H1 (cell line): ENCODE data around the gene CDC37. TPM values are rescaled to one million over a fixed set of nuclear protein-coding genes. Genes with fewer than 3 reads are reported as not detected.

Experiments
- CTCF ChIA-PET: fragments of 300-600 bp; sonication (Branson Sonifier 250); formaldehyde crosslinking; loops from one replicate; lab custom pipeline; 2021; ENCODE audit not compliant: partially characterized antibody; lab: Charles Lee
- POLR2A ChIA-PET: fragments of 300-600 bp; sonication (Branson Sonifier 250); formaldehyde crosslinking; loops from one replicate; lab custom pipeline; 2021; ENCODE audit warnings: inconsistent platforms; ENCODE audit not compliant: partially characterized antibody; lab: Charles Lee
- DNase-seq, 2 experiments: peaks; one replicate each; pipeline versions ENCODE4 v3.0.0 to v3.0.0-alpha.2; 2010 to 2022; ENCODE audit warnings: low spot score in 2 of 2, low read depth in 1 of 2, mixed read lengths in 1 of 2
- FAIRE-seq: peaks from 2 replicates; lab custom pipeline; 2011; peaks lifted over from hg19 to GRCh38; lab: Jason Lieb, UNC
- H2AFZ ChIP-seq: 2 replicates; pipeline ENCODE4 v1.8.1; 2012; ENCODE audit warnings: low read length, inconsistent platforms
- H2AK5ac ChIP-seq: 2 replicates; pipeline ENCODE4 v1.6.1; 2013; ENCODE audit warnings: low read depth, low read length
- H2BK120ac ChIP-seq: replicated peaks from 2 replicates; pipeline ENCODE3; 2013; ENCODE audit warnings: low read depth, low read length, inconsistent platforms
- H2BK12ac ChIP-seq: 2 replicates; pipeline ENCODE4 v1.6.1; 2013; ENCODE audit warnings: low read depth, low read length
- H2BK15ac ChIP-seq: 2 replicates; pipeline ENCODE4 v1.6.1; 2013; ENCODE audit warnings: low read length
- H2BK20ac ChIP-seq: 2 replicates; pipeline ENCODE4 v1.6.1; 2013; ENCODE audit warnings: low read length
- H2BK5ac ChIP-seq: 2 replicates; pipeline ENCODE4 v1.6.1; 2013; ENCODE audit warnings: low read depth, low read length
- H3K14ac ChIP-seq: 2 replicates; pipeline ENCODE4 v1.6.1; 2013; ENCODE audit warnings: inconsistent platforms; ENCODE audit not compliant: insufficient read length
- H3K18ac ChIP-seq: 2 replicates; pipeline ENCODE4 v1.6.1; 2013; ENCODE audit warnings: low read length; ENCODE audit errors: extremely low read depth
- H3K23ac ChIP-seq: 2 replicates; pipeline ENCODE4 v1.6.1; 2013; ENCODE audit warnings: inconsistent platforms; ENCODE audit not compliant: insufficient read length
- H3K23me2 ChIP-seq: 2 replicates; pipeline ENCODE4 v1.6.1; 2013; ENCODE audit warnings: low read depth, low read length
- H3K27ac ChIP-seq: 2 replicates; pipeline ENCODE4 v1.6.1; 2011; ENCODE audit warnings: low read depth, low read length, inconsistent platforms
- H3K27me3 ChIP-seq, 4 experiments: replicated peaks in 1 of 4; 1 replicate in 1 of 4; 2 replicates in 3 of 4; pipeline versions ENCODE4 v1.6.1 to v1.8.1; 2011 to 2013; ENCODE audit warnings: low read length in 3 of 4, mild to moderate bottlenecking in 3 of 4, inconsistent platforms in 2 of 4, mixed read lengths in 2 of 4, moderate library complexity in 1 of 4; ENCODE audit not compliant: control insufficient read depth in 3 of 4, insufficient read depth in 3 of 4; ENCODE audit errors: extremely low read depth in 1 of 4
- H3K36me3 ChIP-seq, 4 experiments: 2 replicates each; pipeline versions ENCODE4 v1.6.1 to v1.8.1; 2011 to 2013; ENCODE audit warnings: mild to moderate bottlenecking in 4 of 4, low read length in 3 of 4, moderate library complexity in 2 of 4, control low read depth in 1 of 4, inconsistent platforms in 1 of 4; ENCODE audit not compliant: insufficient read depth in 4 of 4, control insufficient read depth in 2 of 4
- H3K4ac ChIP-seq: replicated peaks from 2 replicates; pipeline ENCODE3; 2013; ENCODE audit warnings: low read length, low read depth, mixed read lengths, inconsistent platforms; ENCODE audit not compliant: insufficient read length
- H3K4me1 ChIP-seq, 4 experiments: replicated peaks in 1 of 4; 1 replicate in 1 of 4; 2 replicates in 3 of 4; pipeline versions ENCODE4 v1.6.1 to v1.8.1; 2011 to 2013; ENCODE audit warnings: low read length in 3 of 4, inconsistent platforms in 2 of 4, mixed read lengths in 1 of 4; ENCODE audit not compliant: insufficient read depth in 4 of 4, control insufficient read depth in 3 of 4
- H3K4me2 ChIP-seq, 2 experiments: 2 replicates each; pipeline versions ENCODE4 v1.6.1 to v1.8.1; 2011 to 2013; ENCODE audit warnings: low read depth in 2 of 2, low read length in 2 of 2, control low read depth in 1 of 2, inconsistent platforms in 1 of 2, mild to moderate bottlenecking in 1 of 2; ENCODE audit not compliant: insufficient read depth in 1 of 2
- H3K4me3 ChIP-seq, 4 experiments: fragments of 200-600, 300-600 bp in 1 of 4; sonication (generic), shearing (Covaris generic), sonication (Bioruptor Twin) in 1 of 4; 2 replicates each; pipeline versions ENCODE4 v1.5.1 to v1.8.1; 2011 to 2016; ENCODE audit warnings: low read length in 4 of 4, low read depth in 3 of 4, control low read depth in 2 of 4, inconsistent platforms in 2 of 4, mild to moderate bottlenecking in 2 of 4, mixed read lengths in 1 of 4, moderate library complexity in 1 of 4; ENCODE audit not compliant: insufficient read depth in 2 of 4; ENCODE audit errors: extremely low read depth in 1 of 4
- H3K56ac ChIP-seq: replicated peaks from 2 replicates; pipeline ENCODE3; 2013; ENCODE audit warnings: low read depth, mild to moderate bottlenecking, mixed read lengths, low read length, inconsistent platforms; ENCODE audit not compliant: insufficient read length
- H3K79me1 ChIP-seq: 2 replicates; pipeline ENCODE4 v1.6.1; 2013; ENCODE audit warnings: low read depth, low read length, control low read depth
- H3K79me2 ChIP-seq, 2 experiments: 2 replicates each; pipeline versions ENCODE4 v1.6.1 to v1.8.1; 2012 to 2013; ENCODE audit warnings: low read length in 2 of 2, mild to moderate bottlenecking in 2 of 2, inconsistent platforms in 1 of 2; ENCODE audit not compliant: insufficient read depth in 2 of 2, control insufficient read depth in 1 of 2
- H3K9ac ChIP-seq, 4 experiments: replicated peaks in 1 of 4; 1 replicate in 1 of 4; 2 replicates in 3 of 4; pipeline versions ENCODE4 v1.6.1 to v1.8.1; 2011 to 2013; ENCODE audit warnings: low read depth in 3 of 4, low read length in 3 of 4, control low read depth in 2 of 4, mild to moderate bottlenecking in 2 of 4, moderate library complexity in 2 of 4, inconsistent platforms in 1 of 4; ENCODE audit errors: extremely low read depth in 1 of 4
- H3K9me3 ChIP-seq, 2 experiments: 2 replicates each; pipeline versions ENCODE4 v1.6.1 to v1.8.1; 2012 to 2013; ENCODE audit warnings: mild to moderate bottlenecking in 2 of 2, moderate library complexity in 2 of 2, control low read depth in 1 of 2, inconsistent platforms in 1 of 2, low read depth in 1 of 2, low read length in 1 of 2, mixed read lengths in 1 of 2; ENCODE audit not compliant: insufficient read depth in 2 of 2
- H4K20me1 ChIP-seq, 2 experiments: replicated peaks in 1 of 2; 2 replicates each; pipeline versions ENCODE3 to v1.8.1; 2011 to 2013; ENCODE audit warnings: inconsistent platforms in 2 of 2, low read length in 2 of 2, mild to moderate bottlenecking in 1 of 2; ENCODE audit not compliant: insufficient read depth in 2 of 2, control insufficient read depth in 1 of 2
- H4K5ac ChIP-seq: 2 replicates; pipeline ENCODE4 v1.6.1; 2013; ENCODE audit warnings: low read length, low read depth, mixed read lengths, inconsistent platforms; ENCODE audit not compliant: insufficient read length
- H4K8ac ChIP-seq: 2 replicates; pipeline ENCODE4 v1.8.0; 2013; ENCODE audit warnings: mild to moderate bottlenecking, moderate library complexity, low read length, inconsistent platforms; ENCODE audit not compliant: insufficient read depth; ENCODE audit errors: extremely low read depth
- H4K91ac ChIP-seq: replicated peaks from 2 replicates; pipeline ENCODE3; 2013; ENCODE audit warnings: low read length, mixed read lengths, inconsistent platforms; ENCODE audit not compliant: insufficient read length
- BCL11A ChIP-seq, 2 experiments: IDR thresholded peaks; one replicate each; pipeline ENCODE4 v1.6.1; 2011; ENCODE audit warnings: low read depth in 2 of 2, low read length in 2 of 2, mild to moderate bottlenecking in 2 of 2
- CBX8 ChIP-seq: fragments of 300-800, 300-1000 bp; sonication (generic); IDR thresholded peaks from 2 replicates; pipeline ENCODE4 v1.7.1; 2016; ENCODE audit warnings: low read depth, low read length, borderline replicate concordance
- CHD2 ChIP-seq: IDR thresholded peaks from 2 replicates; pipeline ENCODE4 v1.6.1; 2012; ENCODE audit warnings: low read length, improper control_type of control experiment
- CTBP2 ChIP-seq: IDR thresholded peaks from 2 replicates; pipeline ENCODE4 v1.7.0; 2011; ENCODE audit warnings: borderline replicate concordance, mild to moderate bottlenecking, moderate library complexity, mixed read lengths, low read length; ENCODE audit not compliant: insufficient read depth, insufficient read length
- EGR1 ChIP-seq: IDR thresholded peaks from 2 replicates; pipeline ENCODE4 v1.6.1; 2011; ENCODE audit warnings: low read depth, low read length, borderline replicate concordance
- KDM4A ChIP-seq: IDR thresholded peaks from one replicate; pipeline ENCODE4 v1.7.1; 2012; ENCODE audit warnings: low read depth, mild to moderate bottlenecking, moderate library complexity, low read length, inconsistent platforms; ENCODE audit not compliant: severe bottlenecking
- TAF7 ChIP-seq: optimal IDR thresholded peaks from 2 replicates; pipeline ENCODE3; 2011; ENCODE audit warnings: low read depth, mild to moderate bottlenecking, inconsistent platforms, low read length, moderate library complexity, borderline replicate concordance
- USF2 ChIP-seq: IDR thresholded peaks from 2 replicates; pipeline ENCODE4 v1.6.1; 2011; ENCODE audit warnings: low read length, improper control_type of control experiment
- YY1 ChIP-seq: IDR thresholded peaks from 2 replicates; pipeline ENCODE4 v1.6.1; 2011; ENCODE audit warnings: low read depth, mild to moderate bottlenecking, low read length
- WGBS, 2 experiments: shearing (Covaris generic) in 1 of 2; methylation state at CpG; one replicate each; pipeline versions ENCODE4 v1.1.6 to v1.1.7; 2013 to 2015; ENCODE audit warnings: low lambda C conversion rate in 2 of 2, mixed read lengths in 2 of 2, inconsistent platforms in 1 of 2, low coverage in 1 of 2, missing lambda C conversion rate in 1 of 2; ENCODE audit not compliant: insufficient replicate concordance in 2 of 2, insufficient coverage in 1 of 2, insufficient read length in 1 of 2; ENCODE audit errors: extremely low coverage in 1 of 2, missing lambda C conversion rate in 1 of 2; 5-methylcytosine and 5-hydroxymethylcytosine counted together
- polyA plus RNA-seq, 7 experiments: library from polyadenylated mRNA; depleted of rRNA in 3 of 7; stranded (reverse) in 5 of 7; unstranded in 2 of 7; fragments of >200 nt in 5 of 7; fragments of 200-250 nt in 2 of 7; gene quantifications; 1 replicate in 5 of 7; 2 replicates in 1 of 7; 4 replicates in 1 of 7; pipeline versions ENCODE4 v1.2.1 to v1.2.3, GENCODE V29; 2011 to 2013; ENCODE audit warnings: missing spikeins in 2 of 7, mixed read lengths in 2 of 7
- total RNA-seq: library from RNA; stranded (reverse); fragmentation: NEBNext Ultra II Directional; extraction: Animal tissue kit (Norgen Biotek cat#: 25700); gene quantifications from 2 replicates; pipeline ENCODE4 v1.2.1, GENCODE V29; 2021

The CDC37 gene
- total and polyA plus RNA-seq, 2 of the 8 experiments (the other 6 are each of a cell fraction or from before 2014, with no cell fraction given), result 162 to 181 TPM

- H3K36me3 ChIP-seq, result no peaks in the 10 kb centered on the region; a peak in 1 of 8 replicates
- no peak overlapping the region for H2BK120ac ChIP-seq
- no peaks in the 10 kb centered on the region for H3K79me2 ChIP-seq
- H4K5ac ChIP-seq, result no peak overlapping the region
- no peaks in the 10 kb centered on the region for H3K79me1 ChIP-seq
- CTCF ChIA-PET, result interaction anchor here (1.1 to 2.4 kb wide), 5 partner anchors 9 to 86 kb away, joined by 3 to 11 read pairs (median 4); partner anchors contain the start of gene ICAM1
- no peaks in the 10 kb centered on the region for H3K27me3 ChIP-seq
- POLR2A ChIA-PET, result interaction anchor here (1.1 to 1.3 kb wide), 3 partner anchors 9 to 11 kb away, joined by 3 to 5 read pairs (median 3); partner anchors contain the start of gene RAVER1
- H2BK12ac ChIP-seq, result no peak overlapping the region
- H3K23ac ChIP-seq, result no peak overlapping the region
- DNase-seq (no peak), FAIRE-seq (no peak)
- no peaks in the 10 kb centered on the region for H4K20me1 ChIP-seq
- no peak overlapping the region for H3K4me3 ChIP-seq
- H2BK15ac ChIP-seq, result no peak overlapping the region
- no peaks in the 10 kb centered on the region; a peak in 1 of 7 replicates for H3K4me1 ChIP-seq
- H3K9me3 ChIP-seq, result no peaks in the 10 kb centered on the region
- no peak overlapping the region for H3K4me2 ChIP-seq
- H3K18ac ChIP-seq, result no peak overlapping the region
- no peak overlapping the region for H3K9ac ChIP-seq
- H3K56ac ChIP-seq, result no peak overlapping the region
- H3K23me2 ChIP-seq, result no peaks in the 10 kb centered on the region; the same call in 1 of the 2 replicates
- TF ChIP-seq BCL11A (IDR thresholded peaks at IDR 0.05; ENCODE audit: low read depth in 2 of 2, low read length in 2 of 2) (no peak), CBX8 (no peak), YY1 (no peak), EGR1 (no peak), TAF7 (no peak), CHD2 (no peak), KDM4A (no peak), CTBP2 (no peak), USF2 (no peak)
- WGBS, 2 experiments, result 92% methylated on average over 10 of the region's 10 CpGs; no CpG with 5 or more reads in 1 of the 2 experiments
- H2AFZ ChIP-seq, result no peak overlapping the region
- no peak overlapping the region for H4K91ac ChIP-seq
- H2BK20ac ChIP-seq, result no peak overlapping the region
- H2AK5ac ChIP-seq, result no peak overlapping the region
- no peak overlapping the region for H4K8ac ChIP-seq
- H2BK5ac ChIP-seq, result no peak overlapping the region
- no peak overlapping the region for H3K27ac ChIP-seq
- no peak overlapping the region for H3K4ac ChIP-seq
- no peak overlapping the region for H3K14ac ChIP-seq
Measured at GRCh38 chr19:10344780-10345179, 58.6 kb downstream of the CDC37 start.
